Putamen (tissue), 1 donor: ENCODE measurements around the gene NECTIN4.
"Not testable (repeated sequence)": the region's sequence is repeated elsewhere in the genome, so short reads cannot be mapped to it uniquely, and the experiment has no call there.

Source experiments
- DNase-seq: peaks from one replicate; pipeline ENCODE4 v3.0.0-alpha.2; 2016; ENCODE audit warnings: low spot score

Gene NECTIN4

GRCh38 chr1:161082483-161082882 is 6.9 kb downstream of the NECTIN4 start:
- no peak for DNase-seq

GRCh38 chr1:161081519-161081918 is 7.8 kb downstream of the NECTIN4 start:
- no peak for DNase-seq

- DNase-seq, result no peak
Observed at GRCh38 chr1:161080441-161081405, 8.6 kb downstream of the NECTIN4 start.

- DNase-seq, result no peak
Observed at GRCh38 chr1:161079436-161080110, 9.8 kb downstream of the NECTIN4 start.

- no peak for DNase-seq
Observed at GRCh38 chr1:161077426-161077825, 11.9 kb downstream of the NECTIN4 start.

DNA sequence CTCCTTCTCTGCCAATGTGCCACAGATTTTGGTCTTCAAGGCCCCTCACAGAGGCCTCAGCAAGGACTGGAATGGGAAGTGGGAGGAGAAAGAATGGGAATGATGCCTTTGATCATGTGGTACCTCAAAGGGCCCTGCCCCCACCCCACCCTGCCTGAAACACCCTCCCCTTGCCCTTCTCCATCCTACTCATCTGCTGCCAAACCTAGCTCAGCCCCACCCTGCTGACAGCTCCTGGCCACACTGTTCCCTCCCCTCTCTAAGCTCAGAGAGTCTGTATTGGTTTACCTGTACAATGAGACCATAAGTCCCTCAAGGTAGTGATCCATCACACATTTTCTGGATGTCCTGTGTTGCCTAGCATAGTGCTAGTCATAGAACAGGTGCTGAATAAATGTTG is 12.9 kb downstream of the NECTIN4 start:
- no peak for DNase-seq

- DNase-seq, result no peak
Observed at GRCh38 chr1:161074676-161075368, 14.5 kb downstream of the NECTIN4 start.

DNA sequence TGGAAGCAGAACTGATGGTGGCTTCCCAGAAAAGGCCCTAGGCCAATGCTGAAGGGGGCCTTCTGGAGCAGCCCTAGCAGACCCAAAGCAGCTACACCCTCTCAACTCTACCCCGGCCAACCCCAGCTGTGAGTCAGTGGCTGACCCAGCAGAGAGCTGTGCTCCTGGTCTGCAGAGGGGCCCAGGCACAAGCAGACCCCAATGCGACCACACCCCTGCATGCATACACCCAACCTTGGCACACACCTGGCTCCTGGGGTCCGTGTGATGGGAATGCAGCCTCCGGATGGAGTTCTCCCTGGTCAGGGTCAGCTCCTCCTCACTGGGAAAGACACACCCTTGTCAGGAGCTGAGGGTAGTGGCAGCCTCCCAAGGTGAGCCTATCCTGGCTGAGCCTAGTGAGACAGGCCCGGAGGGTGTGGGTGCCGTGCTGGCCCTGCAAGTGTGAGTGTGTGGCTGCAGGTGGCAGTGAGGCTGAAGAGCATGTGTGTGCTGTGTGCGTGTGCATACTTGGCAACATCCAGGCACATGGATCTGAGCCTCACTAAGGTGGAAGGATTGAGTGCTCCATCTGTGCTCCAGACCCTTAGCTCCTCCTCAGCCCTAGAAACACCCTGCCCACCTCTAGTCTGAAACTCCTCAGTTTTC is 15.8 kb downstream of the NECTIN4 start:
- no peak for DNase-seq

- DNase-seq, result no peak
Observed at GRCh38 chr1:161072751-161073449, 16.5 kb downstream of the NECTIN4 start.

DNA sequence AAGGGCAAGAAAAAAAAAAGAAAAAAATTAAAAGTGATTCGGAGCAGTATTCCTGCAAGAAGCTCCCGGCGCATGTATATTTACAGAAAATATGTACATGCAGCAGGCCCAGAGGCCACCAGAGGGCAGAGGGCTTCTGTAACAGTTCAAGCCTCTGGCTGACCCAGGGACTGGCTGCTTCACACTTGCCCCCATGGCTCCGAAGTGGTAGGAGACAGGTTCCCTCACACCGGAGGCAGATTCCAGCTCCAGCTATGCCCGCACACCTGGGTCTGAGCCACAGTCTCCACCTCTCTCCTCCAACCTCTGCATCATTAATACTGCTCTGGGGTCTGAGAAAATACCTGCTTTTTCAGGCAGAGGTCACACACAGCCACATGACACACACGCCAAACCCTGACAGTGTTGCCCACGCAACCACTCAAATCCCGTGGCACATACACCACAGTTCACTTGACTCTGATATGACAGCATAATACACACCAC is 17.4 kb downstream of the NECTIN4 start:
- DNase-seq, result no peak

- no peak for DNase-seq
Observed at GRCh38 chr1:161070761-161071160, 18.6 kb downstream of the NECTIN4 start.

DNA sequence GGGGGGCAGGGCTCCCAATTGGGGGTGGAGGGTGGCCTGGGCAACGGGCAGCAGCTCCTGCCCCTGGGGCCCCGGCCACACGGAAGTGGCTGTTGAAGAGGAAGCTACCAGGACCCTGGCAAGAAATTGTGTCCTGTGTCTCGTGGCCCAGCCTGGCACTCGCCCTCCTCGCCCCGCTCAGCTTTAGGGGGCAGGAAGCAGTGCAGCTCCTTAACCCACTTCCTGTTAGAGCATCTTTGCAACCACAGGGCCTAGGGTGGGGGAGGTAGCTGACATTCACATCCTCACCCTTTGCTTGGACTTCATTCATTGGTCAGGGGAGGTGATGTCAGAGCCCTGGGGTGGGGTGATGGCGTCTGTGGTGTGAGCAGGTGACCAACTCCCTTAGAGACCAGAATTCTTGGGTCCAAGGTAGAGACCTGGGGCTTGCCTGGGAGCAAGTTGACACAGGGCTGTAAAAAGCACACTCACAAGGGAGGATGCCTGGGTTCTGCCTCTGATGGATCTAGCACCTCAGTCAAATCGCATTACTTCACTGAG is 19.6 kb downstream of the NECTIN4 start, which contains the start of gene ARHGAP30:
ARHGAP30 (minus strand) TSS at position 161 of the 540 bp plus-strand sequence. CDS start 267 bp downstream, outside the sequence.
- DNase-seq, result peak; percentile 37

DNA sequence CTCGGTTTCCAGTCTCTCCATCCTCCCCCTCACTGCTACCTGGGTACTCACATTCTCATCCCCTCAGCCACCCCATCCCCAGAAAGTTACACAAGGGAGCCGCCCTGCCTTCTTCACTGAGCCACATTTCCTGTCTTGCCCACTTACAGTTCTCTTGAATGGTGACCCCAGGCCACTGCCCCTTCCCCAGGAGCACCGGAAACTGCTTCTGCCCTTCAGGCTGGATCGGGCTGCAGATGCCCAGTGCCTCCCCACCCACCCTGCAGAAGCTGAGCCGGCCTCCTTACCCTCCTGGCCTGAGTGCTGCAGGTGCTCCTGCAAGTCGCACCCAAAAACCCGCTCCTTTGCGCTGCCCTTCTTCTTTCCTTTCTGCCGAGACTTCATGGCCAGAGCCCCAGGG is 20.1 kb downstream of the NECTIN4 start:
- no peak for DNase-seq

DNA sequence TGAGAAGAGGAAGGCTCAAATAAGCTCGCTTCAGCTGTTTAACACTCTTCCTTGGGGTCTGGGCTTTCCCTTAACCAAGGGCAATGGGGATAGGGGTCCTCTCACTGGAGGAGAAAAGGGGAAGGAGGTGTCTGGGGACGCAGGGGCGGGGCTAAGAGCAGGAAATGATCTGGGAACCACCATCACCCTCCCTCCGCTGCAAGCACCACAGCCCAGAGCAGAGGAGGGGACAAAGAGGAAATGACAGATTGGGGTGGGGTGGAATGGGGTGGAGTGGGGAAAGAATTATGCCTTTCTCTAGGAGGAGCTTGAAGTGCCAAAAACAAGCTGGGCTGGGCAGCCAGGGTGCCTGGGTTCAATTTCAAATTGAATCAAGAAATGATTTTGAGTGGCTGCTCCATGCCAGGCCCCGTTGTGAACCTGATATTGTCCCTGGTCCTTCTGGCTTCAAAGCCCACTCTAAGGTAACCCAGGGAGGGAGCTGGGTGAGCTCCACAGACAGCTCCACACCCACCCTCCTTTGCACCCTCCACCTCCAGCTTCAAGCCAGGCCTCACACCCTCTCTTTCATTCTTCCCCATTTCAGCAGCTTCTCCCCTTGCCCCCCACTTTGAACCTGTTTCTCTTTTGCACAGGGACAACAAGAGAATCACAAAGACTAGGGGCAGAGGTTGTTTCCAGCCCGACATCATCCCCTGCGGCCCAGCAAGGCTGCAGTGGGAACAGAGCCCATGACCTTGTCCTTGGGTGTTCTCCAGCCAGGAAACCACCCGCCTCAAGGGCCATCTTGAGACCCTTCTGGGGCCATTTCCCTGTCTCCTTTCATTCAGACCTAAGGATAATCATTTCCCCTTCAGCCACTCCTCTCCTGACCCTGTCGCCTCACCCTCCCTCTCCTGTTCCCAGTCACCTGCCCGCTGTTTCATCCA is 20.8 kb downstream of the NECTIN4 start:
- peak; percentile 21 for DNase-seq

GRCh38 chr1:161066694-161067093 is 22.7 kb downstream of the NECTIN4 start:
- no peak for DNase-seq

- not testable (repeated sequence) for DNase-seq
Observed at GRCh38 chr1:161065681-161066080, 23.7 kb downstream of the NECTIN4 start.

DNA sequence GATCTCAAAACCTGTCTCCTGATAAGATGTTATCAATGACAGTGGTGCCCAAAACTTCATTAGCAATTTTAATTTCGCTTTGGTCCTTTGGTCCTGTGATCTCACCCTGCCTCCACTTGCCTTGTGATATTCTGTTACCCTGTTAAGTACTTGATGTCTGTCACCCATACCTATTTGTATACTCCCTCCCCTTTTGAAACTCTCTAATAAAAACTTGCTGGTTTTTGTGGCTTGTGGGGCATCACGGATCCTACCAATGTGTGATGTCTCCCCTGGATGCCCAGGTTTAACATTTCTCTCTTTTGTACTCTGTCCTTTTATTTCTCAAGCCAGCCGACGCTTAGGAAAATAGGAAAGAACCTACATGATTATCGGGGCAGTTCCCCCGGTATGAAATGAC is 25.4 kb downstream of the NECTIN4 start:
- DNase-seq, result not testable (repeated sequence)

- no peak for DNase-seq
Observed at GRCh38 chr1:161061419-161061818, 27.9 kb downstream of the NECTIN4 start.

DNA sequence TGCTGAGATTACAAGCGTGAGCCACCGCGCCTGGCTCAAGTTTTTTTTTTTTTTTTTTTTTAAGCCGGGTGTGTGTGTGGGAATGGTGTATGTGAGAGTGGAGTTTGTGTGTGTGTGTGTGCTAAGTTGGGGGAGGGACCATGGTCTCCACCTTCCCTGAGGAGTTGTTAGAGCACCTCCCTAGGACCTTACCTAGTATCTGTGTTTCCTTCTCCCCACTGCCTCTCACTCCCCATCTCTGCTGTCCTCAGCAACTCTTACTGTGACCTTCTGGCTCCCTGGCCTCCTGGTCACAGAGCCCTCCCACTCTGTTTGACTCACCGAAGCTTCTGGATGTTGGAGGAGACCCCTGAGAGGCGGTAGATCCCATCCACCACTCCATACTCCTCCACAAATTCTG is 30.1 kb downstream of the NECTIN4 start:
- no peak for DNase-seq

DNA sequence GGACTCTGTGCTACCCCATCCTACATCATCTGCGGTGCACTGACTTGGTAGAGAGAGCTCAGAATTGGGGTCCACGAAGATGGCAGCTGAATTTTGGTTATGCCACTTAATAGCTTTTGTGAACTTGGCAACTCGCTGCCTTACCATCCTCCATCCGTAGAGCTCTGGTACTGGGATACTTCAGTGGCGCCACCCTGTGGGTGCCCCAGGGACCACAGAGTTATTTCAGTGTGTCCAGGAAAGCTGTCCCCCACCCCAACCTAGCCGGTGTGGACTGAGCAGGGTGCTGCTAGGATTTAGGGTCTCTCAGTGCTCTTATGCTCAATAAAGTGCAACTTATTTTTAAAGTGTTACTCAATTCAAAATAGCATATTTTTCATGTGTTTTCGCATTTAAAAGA is 34.6 kb downstream of the NECTIN4 start:
- no peak for DNase-seq
